Lung (tissue), 12 donors: ENCODE data around the gene FBN3. TPM values are rescaled to one million over a fixed set of nuclear protein-coding genes. Genes with fewer than 3 reads are reported as not detected.

Experiments
- ATAC-seq: fragments of 200-7000 bp; cut with Tn5 transposase; one replicate; pipeline ENCODE4 v1.9.1; 2020; ENCODE audit warnings: moderate number of reproducible peaks; ENCODE audit not compliant: insufficient read depth, low FRiP score
- DNase-seq, 3 donors: peaks; one replicate each; pipeline ENCODE4 v3.0.0-alpha.2; 2013 to 2017
- H3K27ac ChIP-seq, 2 donors: one replicate each; pipeline ENCODE4 v1.5.1; 2013; ENCODE audit warnings: mild to moderate bottlenecking in 2 of 2, moderate library complexity in 2 of 2, control low read depth in 1 of 2, inconsistent platforms in 1 of 2, low read depth in 1 of 2, low read length in 1 of 2
- H3K27me3 ChIP-seq, 3 donors: one replicate each; pipeline ENCODE4 v1.5.1; 2013; ENCODE audit warnings: low read length in 2 of 3; ENCODE audit not compliant: control insufficient read depth in 3 of 3, insufficient read depth in 3 of 3
- H3K36me3 ChIP-seq, 4 donors: one replicate each; pipeline ENCODE4 v1.5.1; 2013; ENCODE audit warnings: low read length in 4 of 4, mild to moderate bottlenecking in 1 of 4, moderate library complexity in 1 of 4; ENCODE audit not compliant: control insufficient read depth in 4 of 4, insufficient read depth in 4 of 4
- H3K4me1 ChIP-seq, 5 donors: one replicate each; pipeline ENCODE4 v1.5.1; 2013; ENCODE audit warnings: low read length in 5 of 5, mild to moderate bottlenecking in 2 of 5, moderate library complexity in 1 of 5; ENCODE audit not compliant: control insufficient read depth in 5 of 5, insufficient read depth in 5 of 5
- H3K4me3 ChIP-seq: one replicate; pipeline ENCODE4 v1.5.1; 2013; ENCODE audit warnings: mild to moderate bottlenecking, control low read depth, moderate library complexity
- H3K9ac ChIP-seq, 2 donors: one replicate each; pipeline ENCODE4 v1.5.1; 2013; ENCODE audit warnings: low read length in 2 of 2, control low read depth in 1 of 2; ENCODE audit not compliant: insufficient read depth in 1 of 2
- H3K9me3 ChIP-seq, 4 donors: one replicate each; pipeline ENCODE4 v1.5.1; 2013; ENCODE audit warnings: low read length in 3 of 4, mild to moderate bottlenecking in 1 of 4, moderate library complexity in 1 of 4; ENCODE audit not compliant: control insufficient read depth in 4 of 4, insufficient read depth in 3 of 4
- CTCF ChIP-seq: IDR thresholded peaks from 2 replicates; pipeline ENCODE4 v1.5.1; 2012; ENCODE audit warnings: mild to moderate bottlenecking; ENCODE audit errors: control extremely low read depth, extremely low read depth
- WGBS, 2 donors: extraction: QIAGEN DNeasy Blood & Tissue Kit; methylation state at CpG; one replicate each; pipeline ENCODE4 v1.1.7; 2013; 5-methylcytosine and 5-hydroxymethylcytosine counted together
- polyA plus RNA-seq, 2 donors: library from polyadenylated mRNA; stranded (reverse); fragments of 200-250 nt; gene quantifications; one replicate each; pipeline ENCODE4 v1.2.1, GENCODE V29; 2013
- total RNA-seq, 2 donors: library from RNA; depleted of rRNA in 1 of 2; stranded (reverse); fragments of >200 nt in 1 of 2; gene quantifications; one replicate each; pipeline ENCODE4 v1.2.1, GENCODE V29; 2014 to 2021
- donor health status: control.
- donor health status: control.
- donor health status: Bipolar disorder and iron deficiency.
- donor health status: healthy.
- donor health status: DM: yes; HTN: yes; CAD: no.

The FBN3 gene
- total and polyA plus RNA-seq, 4 donors: 0.32 to 26.4 (median 2.1) TPM

GRCh38 chr19:8042900-8043299 is 106.5 kb downstream of the FBN3 start:
- no peaks in the 10 kb centered on the region for H3K9me3 ChIP-seq
- no peak overlapping the region for H3K4me3 ChIP-seq
- no peaks in the 10 kb centered on the region for H3K27me3 ChIP-seq
- no peaks in the 10 kb centered on the region for H3K36me3 ChIP-seq
- H3K4me1 ChIP-seq: no peaks in the 10 kb centered on the region
- 92 to 97% methylated on average over 9 of the region's 9 CpGs for WGBS, 2 donors
- no peak overlapping the region for H3K27ac ChIP-seq
- DNase-seq (no peak), ATAC-seq (no peak)
- H3K9ac ChIP-seq: no peak overlapping the region
- no peak for TF ChIP-seq CTCF

- Histone ChIP-seq H3K36me3 (no peaks in the 10 kb centered on the region), H3K27me3 (no peaks in the 10 kb centered on the region), H3K4me1 (no peaks in the 10 kb centered on the region), H3K9me3 (no peaks in the 10 kb centered on the region), H3K27ac (no peak overlapping the region), H3K4me3 (no peak overlapping the region), H3K9ac (no peak overlapping the region)
- no peak for TF ChIP-seq CTCF
- DNase-seq (no peak), ATAC-seq (no peak)
- WGBS, 2 donors: 39 to 65% methylated on average over 7 of the region's 7 CpGs
These were observed 107.9 kb downstream of the FBN3 start for GRCh38 chr19:8041531-8041931.

- no peak for DNase-seq
- Histone ChIP-seq H3K9ac (no peak overlapping the region), H3K27ac (no peak overlapping the region), H3K4me3 (no peak overlapping the region), H3K9me3 (no peaks in the 10 kb centered on the region), H3K36me3 (no peaks in the 10 kb centered on the region), H3K4me1 (no peaks in the 10 kb centered on the region), H3K27me3 (no peaks in the 10 kb centered on the region)
- WGBS, 2 donors: 99% methylated on average over 3 of the region's 3 CpGs
- TF ChIP-seq CTCF: no peak
- no peak for ATAC-seq
These were observed 110.2 kb downstream of the FBN3 start for GRCh38 chr19:8039231-8039630.

DNA sequence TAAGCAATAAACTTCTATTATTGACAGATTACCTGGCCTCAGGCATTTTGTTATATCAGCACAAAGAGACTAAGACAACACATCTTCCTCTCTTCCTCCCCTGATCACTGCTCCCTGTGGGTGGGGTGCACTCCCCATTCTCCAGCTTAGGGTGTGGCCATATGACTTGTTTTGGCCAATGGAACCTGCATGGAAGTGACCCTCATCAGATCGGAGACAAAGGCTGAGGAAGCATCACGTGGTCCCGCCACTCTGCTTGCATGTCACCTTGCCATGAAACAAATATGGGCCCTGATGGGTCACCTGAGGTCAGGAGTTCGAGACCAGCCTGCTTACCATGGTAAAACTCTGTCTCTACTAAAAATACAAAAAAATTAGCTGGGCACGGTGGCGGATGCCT is 110.6 kb downstream of the FBN3 start:
- Histone ChIP-seq H3K9me3 (no peaks in the 10 kb centered on the region), H3K9ac (no peak overlapping the region), H3K4me3 (no peak overlapping the region), H3K27ac (no peak overlapping the region), H3K4me1 (no peaks in the 10 kb centered on the region), H3K36me3 (no peaks in the 10 kb centered on the region), H3K27me3 (no peaks in the 10 kb centered on the region)
- DNase-seq (no peak), ATAC-seq (no peak)
- WGBS, 2 donors: 75 to 79% methylated on average over 6 of the region's 6 CpGs
- TF ChIP-seq CTCF: no peak
